ENCODE data around the gene VPS16. TPM values are rescaled to one million over a fixed set of nuclear protein-coding genes. Genes with fewer than 3 reads are reported as not detected.

The VPS16 gene
- total and polyA plus RNA-seq, 2 of the 13 experiments (the other 11 are each of a cell fraction or from before 2014, with no cell fraction given), result 34.2 to 35.4 TPM

- TF ChIP-seq PPARG (CRISPR knock-in tag; conservative IDR thresholded peaks at IDR 0.05), result no peak
Observed at GRCh38 chr20:2874456-2874855, 33.9 kb downstream of the VPS16 start (continued).

DNA sequence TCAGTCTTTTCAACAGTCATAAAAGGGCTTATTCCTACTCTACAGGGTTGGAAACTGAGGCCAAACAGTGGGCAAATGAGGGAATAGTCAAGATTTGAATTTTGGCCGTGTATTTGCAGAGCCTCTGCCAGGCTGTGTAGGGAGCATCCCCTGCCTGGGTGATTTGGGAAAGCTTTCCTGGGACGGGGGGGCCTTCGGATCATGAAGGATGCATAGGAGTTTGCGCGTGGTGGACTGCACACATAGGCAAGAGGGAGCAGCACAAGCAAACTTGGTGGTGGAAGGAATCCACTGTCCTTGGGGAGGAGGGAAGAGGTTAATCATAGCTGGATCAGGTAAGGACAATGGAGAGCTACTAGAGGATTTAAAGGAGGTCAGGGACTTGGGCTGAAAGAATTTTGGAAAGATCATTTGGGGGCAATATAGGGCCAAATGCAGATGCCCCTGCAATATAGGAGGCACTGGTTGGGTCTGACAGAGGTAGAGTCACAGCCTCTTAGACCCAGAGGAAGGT lies 35.2 kb downstream of the VPS16 start:
- Histone ChIP-seq H4K20me1 (ENCODE audit: insufficient read depth, low read length) (peaks cover 9% of the 10 kb centered on the region; the same call in 1 of the 2 replicates), H3K4me2 (ENCODE audit: low read depth, low read length) (peak overlapping the region; percentile 96), H3K27ac (ENCODE audit: extremely low read length, insufficient read depth, low read length) (no peak overlapping the region), H3K79me2 (ENCODE audit: insufficient read depth, low read length) (peaks cover 63% of the 10 kb centered on the region), H3K9me3 (ENCODE audit: low read length) (no peaks in the 10 kb centered on the region), H3K36me3 (replicated peaks in 1 of 2; ENCODE audit: control insufficient read depth in 1 of 2, insufficient read depth in 2 of 2, low read length in 2 of 2) (peaks cover 0 to 3% of the 10 kb centered on the region in 2 experiments; a peak in 1 of 5 replicates), H2AFZ (ENCODE audit: low read length) (no peak overlapping the region), H3K4me1 (ENCODE audit: insufficient read depth, low read length) (peaks cover 45% of the 10 kb centered on the region), H3K4me3 (replicated peaks in 1 of 3; ENCODE audit: insufficient read depth in 1 of 3, low read depth in 2 of 3, low read length in 3 of 3) (no peak overlapping the region), H3K27me3 (ENCODE audit: control insufficient read depth in 1 of 2, insufficient read depth in 2 of 2, low read length in 2 of 2) (peaks cover 0 to 17% of the 10 kb centered on the region in 2 experiments; a peak in 3 of 5 replicates), H3K9ac (ENCODE audit: insufficient read depth, low read depth, low read length) (no peak overlapping the region)
- DNase-seq (ENCODE audit: low spot score) (no peak), FAIRE-seq (no peak), ATAC-seq (no peak)
- 91% methylated on average over 5 of the region's 5 CpGs for WGBS (ENCODE audit: low lambda C conversion rate)
- TF ChIP-seq ZNF10 (CRISPR knock-in tag; IDR thresholded peaks at IDR 0.05; ENCODE audit: borderline replicate concordance, low read depth), result no peak
- TF ChIP-seq ZBTB7A (CRISPR knock-in tag; IDR thresholded peaks at IDR 0.05), result no peak
- 0 out of 2 replicates have a peak, but pooled peaks have one; percentile 9 for TF ChIP-seq ZNF562 (CRISPR knock-in tag; IDR thresholded peaks at IDR 0.05; ENCODE audit: borderline replicate concordance)
- no peak for TF ChIP-seq ZNF407 (CRISPR knock-in tag; IDR thresholded peaks at IDR 0.05; ENCODE audit: not compliant biosample characterization)
- 0 out of 2 replicates have a peak, but pooled peaks have one; percentile 31 for TF ChIP-seq RBFOX2 (IDR thresholded peaks at IDR 0.05; ENCODE audit: low read depth, low read length)
- BruUV-seq (replicated peaks), result no TSS peak
- intact Hi-C loops (cut with micrococcal nuclease; ENCODE audit: unreplicated experiment) (loop anchor here (10.0 kb wide), 1 partner anchor 69 kb away; no protein-coding TSS in a partner anchor), in situ Hi-C loops (cut with HindIII; ENCODE audit: extremely low pct_ligation_motif_present, low pct_unique_long_range_greater_than_20kb) (no loop called here)
- ChIA-PET POLR2A (no interaction called here), CTCF (ENCODE audit: low intra/inter-chr PET ratio, low total read pairs) (no interaction called here)

All from HepG2 (cell line).